Smooth muscle cell of the brain vasculature (primary cell): ENCODE results near the gene HEMK1.
A peak's percentile ranks its signal among the peaks of the same experiment; 100 is the strongest.

ENCODE experiments used
- DNase-seq: peaks from one replicate; pipeline ENCODE4 v3.0.0-alpha.2; 2012; ENCODE audit warnings: low read depth, low spot score

HEMK1 gene

GRCh38 chr3:50542177-50543034 is 26.9 kb upstream of the HEMK1 start:
- DNase-seq: no peak

GRCh38 chr3:50545781-50546180 is 23.5 kb upstream of the HEMK1 start:
- no peak for DNase-seq

GRCh38 chr3:50549226-50549625 is 20.1 kb upstream of the HEMK1 start:
- DNase-seq: no peak

GRCh38 chr3:50550079-50550736 is 19.1 kb upstream of the HEMK1 start:
- no peak for DNase-seq

GRCh38 chr3:50551054-50551659 is 18.2 kb upstream of the HEMK1 start:
- DNase-seq: no peak

- DNase-seq: no peak
Observed at GRCh38 chr3:50551681-50552435, 17.5 kb upstream of the HEMK1 start.

GRCh38 chr3:50552598-50552997 is 16.7 kb upstream of the HEMK1 start:
- no peak for DNase-seq

- DNase-seq: no peak
Observed at GRCh38 chr3:50554553-50554952, 14.8 kb upstream of the HEMK1 start.

- no peak for DNase-seq
Observed at GRCh38 chr3:50557106-50557505, 12.2 kb upstream of the HEMK1 start.

GRCh38 chr3:50557915-50558314 is 11.4 kb upstream of the HEMK1 start:
- no peak for DNase-seq

GRCh38 chr3:50559702-50560101 is 9.6 kb upstream of the HEMK1 start:
- no peak for DNase-seq

GRCh38 chr3:50562861-50563260 is 6.5 kb upstream of the HEMK1 start:
- DNase-seq: no peak

- no peak for DNase-seq
Observed at GRCh38 chr3:50563867-50564266, 5.5 kb upstream of the HEMK1 start.

GRCh38 chr3:50564321-50564720 is 5.0 kb upstream of the HEMK1 start:
- DNase-seq: no peak

- DNase-seq: no peak
Observed at GRCh38 chr3:50567011-50567385, 2.3 kb upstream of the HEMK1 start.

- peak; percentile 61 for DNase-seq
Observed at GRCh38 chr3:50567386-50568167, 1.7 kb upstream of the HEMK1 start, which contains the start of gene C3orf18. Gene C3orf18, minus strand, starts transcription at chr3:50567747. Its CDS starts 2,048 bp downstream, at chr3:50565699.

- no peak for DNase-seq
Observed at GRCh38 chr3:50570508-50571279, 1.4 kb downstream of the HEMK1 start.

GRCh38 chr3:50571486-50571885 is 2.2 kb downstream of the HEMK1 start:
- DNase-seq: no peak

GRCh38 chr3:50572158-50572557 is 2.8 kb downstream of the HEMK1 start:
- peak; percentile 43 for DNase-seq

GRCh38 chr3:50572801-50573371 is 3.6 kb downstream of the HEMK1 start:
- no peak for DNase-seq
